Testis (tissue), 3 donors: ENCODE data around the gene CLPSL1. TPM values are rescaled to one million over a fixed set of nuclear protein-coding genes. Genes with fewer than 3 reads are reported as not detected.

Experiments
- DNase-seq: peaks from one replicate; pipeline ENCODE4 v3.0.0-alpha.2; 2019
- H3K27ac ChIP-seq, 2 donors: fragments of 200-600 bp; sonication (generic); one replicate each; pipeline ENCODE4 v1.5.1; 2019
- H3K27me3 ChIP-seq: fragments of 200-600 bp; sonication (generic); one replicate; pipeline ENCODE4 v1.5.1; 2019
- H3K36me3 ChIP-seq: fragments of 200-600 bp; sonication (generic); one replicate; pipeline ENCODE4 v1.5.1; 2017; ENCODE audit warnings: low read depth; ENCODE audit errors: missing control alignments
- H3K4me1 ChIP-seq: fragments of 200-600 bp; sonication (generic); one replicate; pipeline ENCODE4 v1.5.1; 2019
- H3K4me3 ChIP-seq, 2 donors: fragments of 200-600 bp; sonication (generic); one replicate each; pipeline ENCODE4 v1.5.1; 2017 to 2019
- H3K9me3 ChIP-seq: fragments of 200-600 bp; sonication (generic); one replicate; pipeline ENCODE4 v1.5.1; 2017
- CTCF ChIP-seq, 3 experiments: fragments of 450-650 bp in 2 of 3; fragments of 200-600 bp in 1 of 3; sonication (generic) in 1 of 3; IDR thresholded peaks; one replicate each; pipeline ENCODE4 v1.5.1; 2016 to 2019; ENCODE audit warnings: antibody characterized with exemption in 3 of 3, mild to moderate bottlenecking in 2 of 3, moderate library complexity in 1 of 3
- POLR2A ChIP-seq: fragments of 450-650 bp; IDR thresholded peaks from one replicate; pipeline ENCODE4 v1.6.1; 2017; ENCODE audit warnings: antibody characterized with exemption, mild to moderate bottlenecking, moderate library complexity
- WGBS, 2 donors: methylation state at CpG; one replicate each; pipeline ENCODE4 v1.1.5; 2018; 5-methylcytosine and 5-hydroxymethylcytosine counted together
- intact Hi-C: fragments of 100-400 bp; cut with DNase I; formaldehyde crosslinking; loops from one replicate; pipeline ENCODE4 v1.15.1; 2023; ENCODE audit warnings: low total_unique reads
- polyA plus RNA-seq: library from polyadenylated mRNA; stranded (reverse); fragments of 350-450 nt; fragmentation: Illumina TruSeq; extraction: RNeasy Lipid Tissue Mini Kit (QIAGEN cat#74804); gene quantifications from one replicate; pipeline ENCODE4 v1.2.3, GENCODE V29; 2014; ENCODE audit warnings: low read depth, low replicate concordance; ENCODE audit not compliant: insufficient read depth
- total RNA-seq, 2 donors: library from RNA; depleted of rRNA; stranded (reverse); fragments of >200 nt; gene quantifications; one replicate each; pipeline ENCODE4 v1.2.3, GENCODE V29; 2016

Gene CLPSL1
- total and polyA plus RNA-seq, 3 donors from 2014 or later = not detected

- Histone ChIP-seq H3K9me3 (no peaks in the 10 kb centered on the region), H3K4me3 (no peak overlapping the region), H3K36me3 (no peaks in the 10 kb centered on the region), H3K4me1 (no peaks in the 10 kb centered on the region), H3K27ac (no peak overlapping the region), H3K27me3 (no peaks in the 10 kb centered on the region)
- DNase-seq = no peak
- no peak for TF ChIP-seq POLR2A
- TF ChIP-seq CTCF (IDR thresholded peaks at IDR 0.05) = no peak
- 59 to 62% methylated on average over 4 to 5 of the region's 5 CpGs for WGBS, 2 donors
- intact Hi-C loops = no loop called here
Observed at GRCh38 chr6:35771343-35771627, 9.5 kb upstream of the CLPSL1 start.

- H3K4me3 ChIP-seq = no peak overlapping the region
- DNase-seq = no peak
- H3K36me3 ChIP-seq = no peaks in the 10 kb centered on the region
- no peaks in the 10 kb centered on the region for H3K9me3 ChIP-seq
- peaks cover 5% of the 10 kb centered on the region for H3K4me1 ChIP-seq
- 69 to 79% methylated on average over 11 of the region's 11 CpGs for WGBS, 2 donors
- intact Hi-C loops = no loop called here
- H3K27me3 ChIP-seq = no peaks in the 10 kb centered on the region
- H3K27ac ChIP-seq = no peak overlapping the region
- TF ChIP-seq POLR2A (no peak), CTCF (IDR thresholded peaks at IDR 0.05) (no peak)
Observed at GRCh38 chr6:35774116-35774794, 6.6 kb upstream of the CLPSL1 start.

- Histone ChIP-seq H3K36me3 (no peaks in the 10 kb centered on the region), H3K9me3 (no peaks in the 10 kb centered on the region), H3K4me3 (no peak overlapping the region), H3K27me3 (no peaks in the 10 kb centered on the region), H3K27ac (no peak overlapping the region), H3K4me1 (peaks cover 5% of the 10 kb centered on the region)
- WGBS, 2 donors = 69 to 71% methylated on average over 6 of the region's 6 CpGs
- DNase-seq = no peak
- TF ChIP-seq CTCF (IDR thresholded peaks at IDR 0.05) (no peak), POLR2A (no peak)
- intact Hi-C loops = no loop called here
Observed at GRCh38 chr6:35775031-35775430, 5.8 kb upstream of the CLPSL1 start.

GRCh38 chr6:35776364-35777215, 4.2 kb upstream of the CLPSL1 start, which contains the start of gene CLPSL2:
TSS of gene CLPSL2 (plus strand) at chr6:35776598. CDS start at chr6:35776619, 21 bp downstream.
- no peak for DNase-seq
- no peak for TF ChIP-seq CTCF (IDR thresholded peaks at IDR 0.05)
- no peak for TF ChIP-seq POLR2A
- H3K36me3 ChIP-seq = no peaks in the 10 kb centered on the region
- intact Hi-C loops = no loop called here
- WGBS, 2 donors = 2 to 3% methylated on average over 43 to 44 of the region's 56 CpGs
- H3K27ac ChIP-seq = no peak within 1 kb of the TSS
- H3K9me3 ChIP-seq = no peaks in the 10 kb centered on the region
- H3K27me3 ChIP-seq = no peaks in the 10 kb centered on the region
- peak within 1 kb of the TSS; percentile 45 to 54 for H3K4me3 ChIP-seq
- peaks cover 5% of the 10 kb centered on the region for H3K4me1 ChIP-seq
